K562 (cell line): Measurements from ENCODE around the gene PCDH1. TPM values are rescaled to one million over a fixed set of nuclear protein-coding genes. Genes with fewer than 3 reads are reported as not detected.
A peak's percentile ranks its signal among the peaks of the same experiment; 100 is the strongest.

Experiments used
- ATF7 ChIP-seq: fragments of 450-650 bp; IDR thresholded peaks from 2 replicates; pipeline ENCODE4 v1.7.1; 2014; ENCODE audit warnings: mild to moderate bottlenecking, moderate library complexity
- DMBX1 ChIP-seq: fragments of 250-450 bp; sonication (Bioruptor Pico); IDR thresholded peaks from 2 replicates; pipeline ENCODE4 v1.8.0; 2022; ENCODE audit warnings: inconsistent platforms, mild to moderate bottlenecking, moderate library complexity, borderline replicate concordance
- KHSRP ChIP-seq: fragments of 450-650 bp; IDR thresholded peaks from 2 replicates; pipeline ENCODE4 v1.6.1; 2017
- SPI1 ChIP-seq: IDR thresholded peaks from 2 replicates; pipeline ENCODE4 v1.6.1; 2011; ENCODE audit warnings: low read depth, low read length, control low read depth, borderline replicate concordance
- TAF1 ChIP-seq: IDR thresholded peaks from 2 replicates; pipeline ENCODE4 v1.6.1; 2011; ENCODE audit warnings: mild to moderate bottlenecking, low read length, moderate library complexity; ENCODE audit not compliant: insufficient read depth, control insufficient read depth, severe bottlenecking; ENCODE audit errors: extremely low read depth
- ZNF347 ChIP-seq: fragments of 450-650 bp; formaldehyde crosslinking; IDR thresholded peaks from 2 replicates; pipeline ENCODE4 v1.4.0; 2020; ENCODE audit warnings: low read depth, mild to moderate bottlenecking, moderate library complexity
- polyA plus RNA-seq, 8 experiments: library from polyadenylated mRNA; depleted of rRNA in 4 of 8; stranded (reverse) in 5 of 8; unstranded in 3 of 8; fragments of >200 nt; fragmentation: Nextera tagmentation in 2 of 8; fragmentation: Illumina TruSeq in 1 of 8; extraction: Ambion mirVana in 2 of 8; extraction: Trizol in 1 of 8; gene quantifications; 2 replicates each; pipeline versions ENCODE4 v1.2.1 to v1.2.3, GENCODE V29; 2011 to 2014; ENCODE audit warnings: inconsistent platforms in 1 of 8, missing spikeins in 1 of 8
- total RNA-seq, 7 experiments: library from RNA; depleted of rRNA in 6 of 7; stranded (reverse); fragments of >200 nt in 6 of 7; fragmentation: Illumina TruSeq in 2 of 7; extraction: Trizol in 2 of 7; gene quantifications; 2 replicates each; pipeline versions ENCODE4 v1.2.1 to v1.2.3, GENCODE V29; 2011 to 2021; ENCODE audit warnings: low replicate concordance in 1 of 7
- TF ChIP-seq, protein P1 (sequence below): IDR thresholded peaks from 2 replicates; pipeline ENCODE4 v1.6.1; 2011; ENCODE audit warnings: borderline replicate concordance, low read depth, mild to moderate bottlenecking, moderate library complexity, low read length; ENCODE audit not compliant: insufficient read depth, poor library complexity, severe bottlenecking
- TF ChIP-seq, protein P2 (sequence below): fragments of 450-650 bp; IDR thresholded peaks from 2 replicates; pipeline ENCODE4 v1.6.1; 2014; ENCODE audit warnings: low read depth, mild to moderate bottlenecking, moderate library complexity, borderline replicate concordance
- TF ChIP-seq, protein P3 (sequence below): sonication (generic); formaldehyde crosslinking; IDR thresholded peaks from 2 replicates; pipeline ENCODE4 v1.8.0; 2022; ENCODE audit warnings: missing genetic modification reagents, mild to moderate bottlenecking, borderline replicate concordance
- TF ChIP-seq, protein P4 (sequence below), 2 experiments: IDR thresholded peaks; 2 replicates each; pipeline ENCODE4 v1.6.1; 2011; ENCODE audit warnings: borderline replicate concordance in 1 of 2, control low read depth in 1 of 2, low read depth in 1 of 2, low read length in 1 of 2, mild to moderate bottlenecking in 1 of 2, mixed read lengths in 1 of 2, moderate library complexity in 1 of 2; ENCODE audit not compliant: insufficient read depth in 1 of 2, insufficient read length in 1 of 2, poor library complexity in 1 of 2, severe bottlenecking in 1 of 2; ENCODE audit errors: extremely low read depth in 1 of 2
- TF ChIP-seq, protein P5 (sequence below): fragments of 450-650 bp; formaldehyde crosslinking; IDR thresholded peaks from 2 replicates; pipeline ENCODE4 v1.4.0; 2020; ENCODE audit warnings: mild to moderate bottlenecking, moderate library complexity
- TF ChIP-seq, protein P6 (sequence below): sonication (generic); formaldehyde crosslinking; IDR thresholded peaks from 2 replicates; pipeline ENCODE4 v1.8.0; 2023; ENCODE audit warnings: mild to moderate bottlenecking, missing genetic modification reagents

Gene PCDH1
- total and polyA plus RNA-seq, 9 of the 15 experiments (the other 6 are each of a cell fraction or from before 2014, with no cell fraction given), result 0.11 to 3.6 (median 1.9) TPM; not detected in 1

DNA sequence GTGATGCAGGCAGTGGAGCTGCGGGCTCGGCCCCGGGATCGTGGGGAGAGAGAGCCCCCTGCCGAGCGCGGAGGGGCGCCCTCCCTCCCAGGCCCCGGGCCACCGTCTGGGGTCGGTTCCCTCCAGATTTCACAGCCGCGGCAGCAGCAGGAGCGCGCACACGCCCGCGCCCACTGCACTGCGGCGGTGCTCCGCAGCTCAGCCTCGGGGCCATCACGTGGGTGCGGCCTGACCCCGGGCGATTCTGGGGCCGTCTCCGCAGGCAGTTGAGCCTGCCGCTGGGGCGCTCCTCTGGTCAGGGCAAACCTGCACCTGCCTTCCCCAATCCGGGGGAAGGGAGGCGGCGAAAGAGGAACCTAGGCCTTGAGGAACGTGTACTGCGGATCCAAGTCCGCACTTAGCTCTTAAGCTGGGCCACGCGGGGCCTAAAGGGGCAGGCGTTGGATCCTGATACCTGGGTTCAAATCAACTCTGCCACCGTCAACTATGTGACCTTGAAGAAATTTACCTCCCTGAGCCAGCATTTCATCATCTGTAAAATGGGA is 36.1 kb upstream of the PCDH1 start (continued):
- TF ChIP-seq ZNF347 (CRISPR knock-in tag) (no peak), SPI1 (peak; percentile 48; the same call in 1 of the 2 replicates), DMBX1 (CRISPR knock-in tag) (no peak), KHSRP (no peak), TAF1 (no peak), ATF7 (peak; percentile 70; the same call in 1 of the 2 replicates)
- TF ChIP-seq, protein P1, sequence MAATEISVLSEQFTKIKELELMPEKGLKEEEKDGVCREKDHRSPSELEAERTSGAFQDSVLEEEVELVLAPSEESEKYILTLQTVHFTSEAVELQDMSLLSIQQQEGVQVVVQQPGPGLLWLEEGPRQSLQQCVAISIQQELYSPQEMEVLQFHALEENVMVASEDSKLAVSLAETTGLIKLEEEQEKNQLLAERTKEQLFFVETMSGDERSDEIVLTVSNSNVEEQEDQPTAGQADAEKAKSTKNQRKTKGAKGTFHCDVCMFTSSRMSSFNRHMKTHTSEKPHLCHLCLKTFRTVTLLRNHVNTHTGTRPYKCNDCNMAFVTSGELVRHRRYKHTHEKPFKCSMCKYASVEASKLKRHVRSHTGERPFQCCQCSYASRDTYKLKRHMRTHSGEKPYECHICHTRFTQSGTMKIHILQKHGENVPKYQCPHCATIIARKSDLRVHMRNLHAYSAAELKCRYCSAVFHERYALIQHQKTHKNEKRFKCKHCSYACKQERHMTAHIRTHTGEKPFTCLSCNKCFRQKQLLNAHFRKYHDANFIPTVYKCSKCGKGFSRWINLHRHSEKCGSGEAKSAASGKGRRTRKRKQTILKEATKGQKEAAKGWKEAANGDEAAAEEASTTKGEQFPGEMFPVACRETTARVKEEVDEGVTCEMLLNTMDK, result no peak
- TF ChIP-seq, protein P2, sequence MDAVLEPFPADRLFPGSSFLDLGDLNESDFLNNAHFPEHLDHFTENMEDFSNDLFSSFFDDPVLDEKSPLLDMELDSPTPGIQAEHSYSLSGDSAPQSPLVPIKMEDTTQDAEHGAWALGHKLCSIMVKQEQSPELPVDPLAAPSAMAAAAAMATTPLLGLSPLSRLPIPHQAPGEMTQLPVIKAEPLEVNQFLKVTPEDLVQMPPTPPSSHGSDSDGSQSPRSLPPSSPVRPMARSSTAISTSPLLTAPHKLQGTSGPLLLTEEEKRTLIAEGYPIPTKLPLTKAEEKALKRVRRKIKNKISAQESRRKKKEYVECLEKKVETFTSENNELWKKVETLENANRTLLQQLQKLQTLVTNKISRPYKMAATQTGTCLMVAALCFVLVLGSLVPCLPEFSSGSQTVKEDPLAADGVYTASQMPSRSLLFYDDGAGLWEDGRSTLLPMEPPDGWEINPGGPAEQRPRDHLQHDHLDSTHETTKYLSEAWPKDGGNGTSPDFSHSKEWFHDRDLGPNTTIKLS, result peak; percentile 26; the same call in 1 of the 2 replicates
- TF ChIP-seq, protein P3, sequence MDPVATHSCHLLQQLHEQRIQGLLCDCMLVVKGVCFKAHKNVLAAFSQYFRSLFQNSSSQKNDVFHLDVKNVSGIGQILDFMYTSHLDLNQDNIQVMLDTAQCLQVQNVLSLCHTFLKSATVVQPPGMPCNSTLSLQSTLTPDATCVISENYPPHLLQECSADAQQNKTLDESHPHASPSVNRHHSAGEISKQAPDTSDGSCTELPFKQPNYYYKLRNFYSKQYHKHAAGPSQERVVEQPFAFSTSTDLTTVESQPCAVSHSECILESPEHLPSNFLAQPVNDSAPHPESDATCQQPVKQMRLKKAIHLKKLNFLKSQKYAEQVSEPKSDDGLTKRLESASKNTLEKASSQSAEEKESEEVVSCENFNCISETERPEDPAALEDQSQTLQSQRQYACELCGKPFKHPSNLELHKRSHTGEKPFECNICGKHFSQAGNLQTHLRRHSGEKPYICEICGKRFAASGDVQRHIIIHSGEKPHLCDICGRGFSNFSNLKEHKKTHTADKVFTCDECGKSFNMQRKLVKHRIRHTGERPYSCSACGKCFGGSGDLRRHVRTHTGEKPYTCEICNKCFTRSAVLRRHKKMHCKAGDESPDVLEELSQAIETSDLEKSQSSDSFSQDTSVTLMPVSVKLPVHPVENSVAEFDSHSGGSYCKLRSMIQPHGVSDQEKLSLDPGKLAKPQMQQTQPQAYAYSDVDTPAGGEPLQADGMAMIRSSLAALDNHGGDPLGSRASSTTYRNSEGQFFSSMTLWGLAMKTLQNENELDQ (CRISPR knock-in tag), result no peak
- TF ChIP-seq, protein P4, sequence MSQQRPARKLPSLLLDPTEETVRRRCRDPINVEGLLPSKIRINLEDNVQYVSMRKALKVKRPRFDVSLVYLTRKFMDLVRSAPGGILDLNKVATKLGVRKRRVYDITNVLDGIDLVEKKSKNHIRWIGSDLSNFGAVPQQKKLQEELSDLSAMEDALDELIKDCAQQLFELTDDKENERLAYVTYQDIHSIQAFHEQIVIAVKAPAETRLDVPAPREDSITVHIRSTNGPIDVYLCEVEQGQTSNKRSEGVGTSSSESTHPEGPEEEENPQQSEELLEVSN (IDR thresholded peaks at IDR 0.05; ENCODE audit: borderline replicate concordance in 1 of 2, extremely low read depth in 1 of 2, insufficient read depth in 1 of 2, insufficient read length in 1 of 2, low read depth in 1 of 2, low read length in 1 of 2, poor library complexity in 1 of 2, severe bottlenecking in 1 of 2), result peak; percentile 66 to 85
- TF ChIP-seq, protein P5, sequence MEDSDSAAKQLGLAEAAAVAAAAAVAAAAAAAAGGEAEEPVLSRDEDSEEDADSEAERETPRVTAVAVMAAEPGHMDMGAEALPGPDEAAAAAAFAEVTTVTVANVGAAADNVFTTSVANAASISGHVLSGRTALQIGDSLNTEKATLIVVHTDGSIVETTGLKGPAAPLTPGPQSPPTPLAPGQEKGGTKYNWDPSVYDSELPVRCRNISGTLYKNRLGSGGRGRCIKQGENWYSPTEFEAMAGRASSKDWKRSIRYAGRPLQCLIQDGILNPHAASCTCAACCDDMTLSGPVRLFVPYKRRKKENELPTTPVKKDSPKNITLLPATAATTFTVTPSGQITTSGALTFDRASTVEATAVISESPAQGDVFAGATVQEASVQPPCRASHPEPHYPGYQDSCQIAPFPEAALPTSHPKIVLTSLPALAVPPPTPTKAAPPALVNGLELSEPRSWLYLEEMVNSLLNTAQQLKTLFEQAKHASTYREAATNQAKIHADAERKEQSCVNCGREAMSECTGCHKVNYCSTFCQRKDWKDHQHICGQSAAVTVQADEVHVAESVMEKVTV (CRISPR knock-in tag), result peak; percentile 75
- TF ChIP-seq, protein P6, sequence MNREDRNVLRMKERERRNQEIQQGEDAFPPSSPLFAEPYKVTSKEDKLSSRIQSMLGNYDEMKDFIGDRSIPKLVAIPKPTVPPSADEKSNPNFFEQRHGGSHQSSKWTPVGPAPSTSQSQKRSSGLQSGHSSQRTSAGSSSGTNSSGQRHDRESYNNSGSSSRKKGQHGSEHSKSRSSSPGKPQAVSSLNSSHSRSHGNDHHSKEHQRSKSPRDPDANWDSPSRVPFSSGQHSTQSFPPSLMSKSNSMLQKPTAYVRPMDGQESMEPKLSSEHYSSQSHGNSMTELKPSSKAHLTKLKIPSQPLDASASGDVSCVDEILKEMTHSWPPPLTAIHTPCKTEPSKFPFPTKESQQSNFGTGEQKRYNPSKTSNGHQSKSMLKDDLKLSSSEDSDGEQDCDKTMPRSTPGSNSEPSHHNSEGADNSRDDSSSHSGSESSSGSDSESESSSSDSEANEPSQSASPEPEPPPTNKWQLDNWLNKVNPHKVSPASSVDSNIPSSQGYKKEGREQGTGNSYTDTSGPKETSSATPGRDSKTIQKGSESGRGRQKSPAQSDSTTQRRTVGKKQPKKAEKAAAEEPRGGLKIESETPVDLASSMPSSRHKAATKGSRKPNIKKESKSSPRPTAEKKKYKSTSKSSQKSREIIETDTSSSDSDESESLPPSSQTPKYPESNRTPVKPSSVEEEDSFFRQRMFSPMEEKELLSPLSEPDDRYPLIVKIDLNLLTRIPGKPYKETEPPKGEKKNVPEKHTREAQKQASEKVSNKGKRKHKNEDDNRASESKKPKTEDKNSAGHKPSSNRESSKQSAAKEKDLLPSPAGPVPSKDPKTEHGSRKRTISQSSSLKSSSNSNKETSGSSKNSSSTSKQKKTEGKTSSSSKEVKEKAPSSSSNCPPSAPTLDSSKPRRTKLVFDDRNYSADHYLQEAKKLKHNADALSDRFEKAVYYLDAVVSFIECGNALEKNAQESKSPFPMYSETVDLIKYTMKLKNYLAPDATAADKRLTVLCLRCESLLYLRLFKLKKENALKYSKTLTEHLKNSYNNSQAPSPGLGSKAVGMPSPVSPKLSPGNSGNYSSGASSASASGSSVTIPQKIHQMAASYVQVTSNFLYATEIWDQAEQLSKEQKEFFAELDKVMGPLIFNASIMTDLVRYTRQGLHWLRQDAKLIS, result 0 out of 2 replicates have a peak, but pooled peaks have one; percentile 47
